Measurements from ENCODE around the gene RTEL1.

The RTEL1 gene

GRCh38 chr20:63739130-63740069 lies 81.3 kb downstream of the RTEL1 start, which contains the start of gene SLC2A4RG:
Gene SLC2A4RG (plus strand): TSS chr20:63739776. CDS start chr20:63739913, 137 bp downstream.
- H3K36me3 Mint-ChIP-seq, result peaks cover 13 to 17% of the 10 kb centered on the region in 2 donors
- no peak within 1 kb of the TSS for H3K27ac Mint-ChIP-seq
- peak within 1 kb of the TSS; percentile 56 to 77 for H3K4me3 Mint-ChIP-seq
- H3K4me1 Mint-ChIP-seq, result peaks cover 21 to 45% of the 10 kb centered on the region in 2 donors
- ATAC-seq (replicated peaks) (peak; percentile 56 to 69), DNase-seq (peak; percentile 44)
- H3K9me3 Mint-ChIP-seq, result no peaks in the 10 kb centered on the region
- no peaks in the 10 kb centered on the region for H3K27me3 Mint-ChIP-seq

- DNase-seq (no peak), ATAC-seq (replicated peaks) (peak; percentile 2 to 5)
- Mint-ChIP-seq H3K4me1 (peaks cover 21 to 43% of the 10 kb centered on the region in 2 donors), H3K27me3 (no peaks in the 10 kb centered on the region), H3K9me3 (no peaks in the 10 kb centered on the region), H3K36me3 (peaks cover 10 to 13% of the 10 kb centered on the region in 2 donors), H3K27ac (no peak overlapping the region), H3K4me3 (peak overlapping the region; percentile 56 to 77)
These were observed 82.0 kb downstream of the RTEL1 start for GRCh38 chr20:63740070-63740626.

GRCh38 chr20:63740627-63741353 lies 82.7 kb downstream of the RTEL1 start:
- peak overlapping the region; percentile 56 to 77 for H3K4me3 Mint-ChIP-seq
- no peak overlapping the region for H3K27ac Mint-ChIP-seq
- peaks cover 19 to 36% of the 10 kb centered on the region in 2 donors for H3K4me1 Mint-ChIP-seq
- peaks cover 7 to 8% of the 10 kb centered on the region in 2 donors for H3K36me3 Mint-ChIP-seq
- no peaks in the 10 kb centered on the region for H3K9me3 Mint-ChIP-seq
- DNase-seq (no peak), ATAC-seq (replicated peaks) (no peak)
- no peaks in the 10 kb centered on the region for H3K27me3 Mint-ChIP-seq

- peaks cover 1 to 4% of the 10 kb centered on the region in 2 donors for H3K36me3 Mint-ChIP-seq
- no peaks in the 10 kb centered on the region for H3K9me3 Mint-ChIP-seq
- H3K4me1 Mint-ChIP-seq, result peaks cover 13 to 31% of the 10 kb centered on the region in 2 donors
- DNase-seq (no peak), ATAC-seq (replicated peaks) (no peak)
- H3K27ac Mint-ChIP-seq, result no peak overlapping the region
- H3K27me3 Mint-ChIP-seq, result no peaks in the 10 kb centered on the region
- H3K4me3 Mint-ChIP-seq, result peak overlapping the region; percentile 60 to 77
These were observed 83.2 kb downstream of the RTEL1 start for GRCh38 chr20:63741354-63741675.

GRCh38 chr20:63741676-63742380 lies 83.7 kb downstream of the RTEL1 start:
- no peaks in the 10 kb centered on the region for H3K9me3 Mint-ChIP-seq
- H3K27me3 Mint-ChIP-seq, result no peaks in the 10 kb centered on the region
- DNase-seq (no peak), ATAC-seq (replicated peaks) (no peak)
- H3K36me3 Mint-ChIP-seq, result peaks cover 0 to 3% of the 10 kb centered on the region in 2 donors
- H3K27ac Mint-ChIP-seq, result no peak overlapping the region
- peak overlapping the region in 1 of 2 donors; percentile 60 for H3K4me3 Mint-ChIP-seq
- peaks cover 8 to 26% of the 10 kb centered on the region in 2 donors for H3K4me1 Mint-ChIP-seq

GRCh38 chr20:63742381-63743024 lies 84.4 kb downstream of the RTEL1 start:
- DNase-seq, result no peak
- H3K4me3 Mint-ChIP-seq, result no peak overlapping the region
- H3K27me3 Mint-ChIP-seq, result no peaks in the 10 kb centered on the region
- H3K27ac Mint-ChIP-seq, result no peak overlapping the region
- no peak for ATAC-seq (replicated peaks)
- H3K36me3 Mint-ChIP-seq, result peaks cover 0 to 3% of the 10 kb centered on the region in 2 donors
- peaks cover 4 to 19% of the 10 kb centered on the region in 2 donors for H3K4me1 Mint-ChIP-seq
- no peaks in the 10 kb centered on the region for H3K9me3 Mint-ChIP-seq

- Mint-ChIP-seq H3K4me1 (peaks cover 2 to 14% of the 10 kb centered on the region in 2 donors), H3K36me3 (peaks cover 0 to 3% of the 10 kb centered on the region in 2 donors), H3K4me3 (no peak overlapping the region), H3K9me3 (no peaks in the 10 kb centered on the region), H3K27ac (no peak overlapping the region), H3K27me3 (no peaks in the 10 kb centered on the region)
- no peak for DNase-seq
- no peak for ATAC-seq (replicated peaks)
These were observed 85.3 kb downstream of the RTEL1 start for GRCh38 chr20:63743210-63743970.

- Mint-ChIP-seq H3K4me1 (peaks cover 0 to 9% of the 10 kb centered on the region in 2 donors), H3K36me3 (peaks cover 0 to 3% of the 10 kb centered on the region in 2 donors), H3K9me3 (no peaks in the 10 kb centered on the region), H3K4me3 (no peak overlapping the region), H3K27me3 (no peaks in the 10 kb centered on the region), H3K27ac (no peak overlapping the region)
- DNase-seq, result no peak
- ATAC-seq (replicated peaks), result no peak
These were observed 86.0 kb downstream of the RTEL1 start for GRCh38 chr20:63744158-63744557.

GRCh38 chr20:63744574-63745423 lies 86.7 kb downstream of the RTEL1 start:
- no peak overlapping the region for H3K27ac Mint-ChIP-seq
- no peak for DNase-seq
- H3K4me1 Mint-ChIP-seq, result peaks cover 0 to 9% of the 10 kb centered on the region in 2 donors
- ATAC-seq (replicated peaks), result no peak
- no peaks in the 10 kb centered on the region for H3K27me3 Mint-ChIP-seq
- no peaks in the 10 kb centered on the region for H3K9me3 Mint-ChIP-seq
- no peak overlapping the region for H3K4me3 Mint-ChIP-seq
- peaks cover 0 to 3% of the 10 kb centered on the region in 2 donors for H3K36me3 Mint-ChIP-seq

GRCh38 chr20:63745424-63745805 lies 87.3 kb downstream of the RTEL1 start:
- H3K4me1 Mint-ChIP-seq, result peaks cover 0 to 9% of the 10 kb centered on the region in 2 donors
- H3K27ac Mint-ChIP-seq, result no peak overlapping the region
- no peaks in the 10 kb centered on the region for H3K27me3 Mint-ChIP-seq
- H3K36me3 Mint-ChIP-seq, result peaks cover 0 to 3% of the 10 kb centered on the region in 2 donors
- no peaks in the 10 kb centered on the region for H3K9me3 Mint-ChIP-seq
- DNase-seq (no peak), ATAC-seq (replicated peaks) (no peak)
- no peak overlapping the region for H3K4me3 Mint-ChIP-seq

Measured in stimulated activated naive B cell treated with anti-CD40 and anti-IgM and Interleukin-4, amounts not matched to agents 10 μg/mL and 1 μg/mL and 100 μg/mL, for 72 hours (primary cell).